DMS114 treated with DMSO at 0.1 percent for 48 hours (cell line): ENCODE measurements around the gene DTD1.

Source experiments
- DNase-seq: peaks from one replicate; lab custom pipeline; 2025; ENCODE audit not compliant: unreplicated experiment; lab: John Stamatoyannopoulos, UW

DTD1 gene

DNA sequence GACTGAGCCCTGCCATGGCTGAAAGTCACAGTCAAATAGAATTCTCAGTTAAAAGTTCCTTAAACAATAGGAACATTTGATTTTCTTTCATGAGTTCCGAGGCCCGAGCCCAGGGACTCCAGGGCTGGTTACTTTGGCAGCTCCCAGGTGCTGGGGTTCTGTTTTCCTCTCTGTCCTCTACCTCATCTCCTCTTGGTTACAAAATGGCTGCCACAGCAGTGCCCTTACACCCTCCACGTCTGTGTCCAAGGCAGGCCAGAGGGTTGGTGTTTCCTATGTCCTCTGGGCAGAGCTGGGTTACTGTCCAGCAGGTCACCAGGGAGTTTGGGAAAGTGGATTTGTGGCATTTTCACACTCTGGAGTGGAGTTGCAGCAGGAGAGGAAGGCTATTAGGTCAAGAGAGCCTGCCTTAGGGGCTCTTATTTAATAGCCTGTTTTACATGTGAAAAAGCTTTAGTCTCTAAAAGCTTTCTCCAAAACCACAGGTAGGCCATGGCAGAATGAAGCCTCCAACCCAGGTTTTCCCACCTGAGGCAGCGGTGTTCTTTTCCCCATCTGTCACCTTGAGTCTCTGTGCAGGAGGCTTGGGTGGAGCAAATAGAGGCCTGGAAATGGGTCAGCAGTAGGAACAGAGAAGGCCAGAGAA lies 111.0 kb downstream of the DTD1 start:
- no peak for DNase-seq

DNA sequence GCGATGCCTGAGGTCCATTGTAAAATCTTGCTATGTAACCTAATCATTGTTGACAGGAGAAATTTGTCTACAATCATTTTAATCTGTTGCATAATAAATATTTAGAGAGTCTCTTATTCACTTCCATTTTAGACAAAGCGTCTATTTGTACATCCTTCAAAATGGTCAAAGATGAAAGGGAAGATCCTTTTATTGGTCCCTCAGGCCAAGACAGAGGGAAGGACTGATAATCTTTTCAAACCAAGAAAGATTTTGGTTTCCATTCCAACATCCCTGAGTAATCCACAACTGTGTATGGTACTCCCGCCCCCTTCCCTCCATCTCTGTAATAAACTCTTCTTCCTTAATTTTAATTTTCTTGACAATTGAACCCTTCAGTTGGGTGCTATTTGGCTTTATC lies 114.1 kb downstream of the DTD1 start:
- no peak for DNase-seq

DNA sequence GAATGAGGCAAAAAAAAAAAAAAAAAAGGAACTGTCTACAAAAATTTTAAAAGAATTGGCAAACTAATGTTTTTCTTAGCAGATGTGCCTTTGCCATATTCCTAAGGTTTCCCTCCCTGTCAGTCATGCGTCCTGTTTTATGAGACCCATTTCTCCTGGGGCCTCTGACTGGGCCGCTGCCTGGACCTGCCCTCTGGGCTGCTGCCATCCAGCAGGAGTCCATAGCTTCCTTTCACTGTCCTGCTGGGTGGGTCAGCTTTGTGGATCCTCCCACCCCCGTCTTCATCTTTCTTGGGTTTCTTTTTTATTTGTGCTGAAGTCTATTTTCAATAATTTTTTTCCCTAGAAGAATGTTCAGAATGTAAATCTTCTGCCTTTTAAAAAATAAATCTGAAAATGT lies 114.9 kb downstream of the DTD1 start:
- DNase-seq, result no peak

DNA sequence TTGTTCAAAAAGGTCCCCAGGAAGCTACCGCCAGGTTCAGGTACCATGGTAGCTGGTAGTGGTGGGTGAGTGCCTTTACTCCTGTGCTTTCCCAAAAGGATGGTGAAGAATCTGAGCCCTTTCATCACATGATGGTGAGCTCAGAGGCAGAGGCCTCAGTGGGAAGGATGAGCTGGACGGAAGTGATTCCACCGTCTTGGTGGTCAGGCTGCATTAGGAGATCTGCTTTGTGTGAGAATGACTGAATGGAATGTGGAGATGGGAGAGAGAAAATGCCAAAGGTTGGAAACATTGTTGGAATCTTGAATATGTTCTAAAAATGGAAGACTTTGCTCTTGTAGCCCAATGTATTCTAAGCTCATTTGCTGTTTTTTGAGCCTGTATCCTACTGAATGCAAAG lies 117.6 kb downstream of the DTD1 start:
- DNase-seq, result no peak

DNA sequence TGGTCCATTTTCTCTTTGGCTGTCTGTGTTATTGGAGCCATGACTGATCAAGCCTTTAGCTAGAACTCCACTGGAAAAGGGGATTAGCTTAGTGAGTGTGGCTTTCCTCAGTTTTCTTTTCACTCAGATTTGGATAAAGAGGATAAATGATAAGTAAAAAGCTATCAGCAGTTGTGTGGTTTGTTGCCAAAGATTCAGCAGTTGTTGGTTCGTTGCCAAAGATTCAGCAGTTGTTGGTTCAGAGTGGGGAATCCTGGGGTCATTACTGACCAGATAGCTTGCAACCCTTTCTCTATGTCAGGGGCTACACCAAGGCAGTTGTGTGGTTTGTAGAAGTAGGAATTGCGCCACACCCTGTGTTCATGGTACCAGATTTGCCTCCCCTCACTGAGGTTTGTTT lies 118.1 kb downstream of the DTD1 start:
- no peak for DNase-seq

DNA sequence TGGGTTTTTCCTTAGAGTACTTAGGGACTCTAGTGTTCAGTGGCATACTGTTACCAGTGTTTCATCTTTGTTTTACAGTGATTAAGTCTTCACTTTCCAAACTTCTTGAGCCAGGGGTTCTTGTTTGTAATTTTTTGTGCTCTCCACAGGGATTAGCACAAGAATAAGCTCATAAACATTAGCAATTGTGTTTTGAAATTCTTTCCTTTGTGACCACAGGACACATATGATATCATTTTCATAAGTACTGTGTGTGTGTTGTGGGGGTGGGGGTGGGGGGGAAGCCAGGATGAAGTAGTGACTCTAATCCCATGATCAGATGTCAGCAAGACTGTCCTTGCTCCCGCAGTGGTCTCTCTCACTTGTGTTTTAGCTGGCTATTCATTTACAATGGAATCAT lies 124.3 kb downstream of the DTD1 start:
- DNase-seq, result no peak

DNA sequence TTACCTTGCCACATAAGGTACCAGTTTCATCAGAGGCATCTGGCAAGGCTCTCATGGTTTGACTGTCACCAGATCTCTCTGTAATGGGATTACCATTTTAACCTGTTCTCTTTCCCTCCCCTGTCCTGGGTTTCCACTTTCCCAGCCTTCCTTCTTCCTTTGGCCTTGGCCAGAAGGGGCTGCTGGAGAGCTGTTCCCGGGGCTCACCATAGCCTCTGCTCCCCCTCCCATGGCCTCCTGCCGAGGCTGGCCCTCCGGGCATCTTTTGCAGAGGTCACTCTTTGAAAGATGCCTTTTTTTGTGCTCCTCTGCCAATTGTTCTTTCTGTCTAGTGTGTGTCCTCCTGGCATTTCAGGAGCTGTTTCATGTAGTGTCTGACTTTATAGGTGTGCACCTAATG lies 125.0 kb downstream of the DTD1 start:
- no peak for DNase-seq

DNA sequence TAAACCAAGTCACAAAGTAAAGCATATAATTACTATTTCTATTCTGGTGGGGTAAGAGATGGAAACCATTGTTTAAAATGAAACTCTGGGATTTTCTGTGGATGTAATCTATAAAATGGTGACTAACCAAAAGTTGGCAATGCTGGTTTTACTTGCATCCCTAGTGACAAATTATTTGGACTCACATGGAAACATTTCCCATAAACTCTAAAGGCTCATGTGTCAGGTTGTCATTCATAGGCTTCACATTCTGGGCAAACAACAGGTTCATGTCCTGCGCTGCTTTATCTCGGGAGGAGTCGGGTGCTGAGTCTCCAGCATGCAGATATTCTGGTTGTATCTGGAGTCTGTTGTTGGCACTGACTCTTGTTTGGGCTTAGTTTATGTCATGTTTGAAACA lies 127.7 kb downstream of the DTD1 start:
- DNase-seq, result no peak

DNA sequence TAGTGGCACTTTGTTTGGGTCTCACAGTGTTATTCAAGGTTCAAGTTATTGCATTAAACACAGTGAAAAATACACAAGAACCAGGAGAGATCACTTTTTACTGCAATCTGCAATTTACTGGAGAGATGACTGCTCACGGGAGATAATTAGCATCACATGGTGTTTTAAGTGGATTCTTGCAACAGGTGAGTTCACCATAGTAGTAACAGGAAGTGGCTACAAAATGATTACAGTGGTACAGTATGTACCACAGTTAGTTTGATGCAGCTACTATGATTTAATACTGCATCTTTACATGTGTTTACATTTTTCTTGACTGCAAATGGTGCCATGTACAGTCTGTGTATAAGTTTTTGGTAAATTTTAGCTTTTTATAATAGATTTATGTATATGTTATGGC lies 129.2 kb downstream of the DTD1 start:
- no peak for DNase-seq

DNA sequence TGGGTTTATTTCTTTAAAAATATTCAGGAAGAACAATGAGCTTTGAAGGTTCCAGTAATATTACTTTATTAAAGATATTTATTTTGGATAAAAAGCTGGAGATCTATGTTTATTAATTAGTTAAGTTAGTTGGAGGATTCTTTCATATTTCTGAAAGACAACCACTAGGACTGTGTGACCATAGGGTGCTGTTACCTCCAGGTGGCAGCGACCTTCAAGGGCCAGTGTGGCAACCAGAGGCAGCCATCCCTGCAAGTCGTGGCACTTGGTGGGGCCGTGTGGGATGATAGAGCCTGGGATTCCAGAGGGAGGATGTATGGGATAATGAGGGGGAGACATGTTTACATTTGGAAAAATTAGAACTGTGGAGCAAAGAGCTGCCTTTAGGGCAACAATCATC lies 130.3 kb downstream of the DTD1 start:
- DNase-seq, result no peak

DNA sequence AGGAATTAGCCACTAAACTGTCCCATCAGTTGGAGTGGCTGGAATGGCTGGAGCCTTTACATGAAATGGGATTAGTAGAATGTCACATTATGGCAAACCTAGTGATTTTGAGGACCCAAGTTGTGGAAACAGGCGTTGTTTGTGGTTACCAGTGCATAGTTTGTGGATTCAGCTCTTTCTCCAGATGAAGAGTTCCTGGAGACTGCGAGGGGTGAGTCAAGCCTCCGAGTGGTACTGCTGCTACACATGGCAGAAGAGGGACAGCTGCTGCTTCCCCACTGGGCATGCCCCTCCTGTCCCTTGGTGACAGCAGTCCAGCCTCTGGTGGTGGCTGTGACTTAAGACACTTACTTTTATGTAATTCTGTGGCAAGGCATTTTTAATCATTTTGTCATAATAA lies 131.6 kb downstream of the DTD1 start:
- no peak for DNase-seq

DNA sequence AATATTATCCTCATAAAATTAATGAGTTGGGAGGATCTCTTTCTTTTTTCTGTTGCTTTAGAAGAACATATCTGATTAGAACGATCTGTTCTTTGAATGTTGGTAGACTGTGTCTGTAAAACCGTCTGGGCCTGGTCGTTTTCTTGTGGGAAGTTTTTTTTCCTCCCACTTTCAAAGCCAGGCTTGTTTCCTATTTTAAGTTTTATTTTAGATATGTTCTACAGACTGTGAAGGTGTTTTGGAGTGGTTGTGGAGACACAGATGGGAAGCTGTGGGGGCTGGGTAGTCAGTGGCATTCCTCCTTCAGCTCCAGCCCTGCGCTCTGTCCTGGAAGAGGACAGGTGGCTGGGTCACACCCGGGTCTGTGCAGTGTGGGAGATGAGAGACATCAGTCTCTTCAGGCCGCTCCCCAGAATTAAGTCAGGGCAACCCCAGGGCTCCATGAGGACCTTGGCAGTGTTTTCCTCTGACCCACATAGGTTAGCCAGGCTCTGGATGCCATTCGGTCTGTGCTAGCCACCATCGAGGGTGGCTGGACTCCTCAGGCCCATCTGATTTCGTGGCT lies 133.8 kb downstream of the DTD1 start:
- no peak for DNase-seq

DNA sequence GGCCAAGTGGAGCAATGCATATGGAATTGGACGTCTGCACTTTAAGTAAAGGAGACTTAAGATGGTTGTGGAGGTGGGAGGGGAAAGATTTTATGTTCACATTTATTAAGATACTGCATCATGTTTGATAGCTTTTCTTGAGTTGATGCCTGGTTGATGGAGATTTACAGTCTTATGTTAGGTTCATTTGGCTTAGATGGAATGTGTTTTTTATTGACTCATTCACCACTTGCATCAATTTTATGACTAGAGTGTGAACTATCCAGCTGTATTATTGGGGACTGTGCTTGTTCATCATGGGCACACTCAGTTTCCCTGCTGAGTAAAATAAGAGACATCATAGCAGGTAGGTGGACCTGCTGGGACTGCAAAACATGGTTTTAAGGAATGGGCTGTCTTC lies 134.5 kb downstream of the DTD1 start:
- DNase-seq, result no peak

DNA sequence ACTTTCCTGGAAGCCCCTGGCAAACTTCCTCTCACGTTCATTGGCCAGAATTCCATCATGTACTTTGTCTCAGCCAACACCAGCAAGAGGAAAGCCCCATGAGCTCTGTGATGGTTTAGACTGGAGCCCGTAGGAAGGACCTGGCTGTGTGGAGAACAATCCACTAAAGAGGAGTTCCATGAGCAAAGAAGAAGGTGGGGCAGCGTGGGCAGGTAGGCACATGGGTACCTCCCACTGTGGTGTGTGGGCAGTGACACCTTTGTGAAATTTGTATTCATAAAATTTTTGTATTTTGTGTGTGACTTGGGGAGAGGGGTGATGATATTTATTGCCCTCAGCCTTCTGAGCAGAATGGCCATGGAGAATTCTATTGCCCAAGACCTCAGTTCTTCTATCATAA lies 136.2 kb downstream of the DTD1 start:
- DNase-seq, result no peak

DNA sequence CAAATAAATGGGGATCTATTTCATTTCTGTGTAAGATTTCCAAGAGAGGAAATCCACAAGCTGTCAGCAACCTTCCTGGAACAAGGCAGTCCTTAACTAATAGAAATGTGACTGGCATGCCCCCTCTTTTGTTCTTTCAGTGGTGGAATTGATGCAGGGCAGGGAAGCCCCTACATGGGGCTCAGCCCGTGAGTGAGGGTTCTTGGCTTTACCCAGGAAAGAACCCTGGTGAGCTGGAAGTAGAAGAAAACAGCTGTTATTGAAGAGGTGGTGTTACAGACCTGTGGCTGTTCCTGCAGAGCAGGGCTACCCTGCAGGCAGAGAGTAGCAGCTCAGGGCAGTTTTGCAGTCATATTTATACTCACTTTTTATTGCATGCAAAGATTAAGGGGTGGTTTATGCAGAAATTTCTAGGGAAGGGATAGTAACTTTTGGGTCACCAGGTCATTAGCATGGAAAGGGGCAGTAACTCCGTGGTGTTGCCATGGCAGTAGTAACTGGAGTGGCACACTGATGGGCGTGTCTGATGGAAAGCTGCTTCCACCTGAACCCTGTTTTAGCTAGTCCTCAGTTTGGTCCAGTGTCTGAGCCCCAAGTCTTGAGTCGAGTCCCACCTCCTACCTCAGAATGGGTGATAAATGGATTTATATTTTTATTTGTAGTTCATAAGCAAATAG lies 137.1 kb downstream of the DTD1 start:
- DNase-seq, result no peak

DNA sequence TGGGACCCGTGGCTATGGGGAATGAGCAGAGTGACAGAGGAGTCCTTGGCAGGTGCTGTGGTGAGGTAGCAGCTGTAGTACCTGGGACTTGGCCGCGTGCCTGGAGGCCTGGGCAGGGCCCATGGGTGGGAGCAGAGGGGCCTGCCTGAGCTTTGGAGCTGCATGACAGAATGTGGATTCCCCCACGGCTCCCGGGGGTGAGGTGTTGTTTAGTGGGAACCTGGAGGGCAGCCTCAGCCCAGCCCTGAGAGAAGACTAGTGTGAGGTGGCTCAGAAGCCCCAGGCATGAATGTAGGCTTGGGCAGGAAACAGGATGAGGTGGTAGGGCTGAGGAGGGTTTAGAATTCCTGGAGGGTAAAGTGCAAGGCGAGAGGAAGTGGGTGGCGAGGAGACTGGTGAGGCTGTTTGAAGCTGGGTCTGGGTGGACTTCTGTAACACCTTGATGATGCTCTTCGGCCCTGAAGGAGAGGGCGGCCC lies 139.2 kb downstream of the DTD1 start:
- DNase-seq, result no peak

DNA sequence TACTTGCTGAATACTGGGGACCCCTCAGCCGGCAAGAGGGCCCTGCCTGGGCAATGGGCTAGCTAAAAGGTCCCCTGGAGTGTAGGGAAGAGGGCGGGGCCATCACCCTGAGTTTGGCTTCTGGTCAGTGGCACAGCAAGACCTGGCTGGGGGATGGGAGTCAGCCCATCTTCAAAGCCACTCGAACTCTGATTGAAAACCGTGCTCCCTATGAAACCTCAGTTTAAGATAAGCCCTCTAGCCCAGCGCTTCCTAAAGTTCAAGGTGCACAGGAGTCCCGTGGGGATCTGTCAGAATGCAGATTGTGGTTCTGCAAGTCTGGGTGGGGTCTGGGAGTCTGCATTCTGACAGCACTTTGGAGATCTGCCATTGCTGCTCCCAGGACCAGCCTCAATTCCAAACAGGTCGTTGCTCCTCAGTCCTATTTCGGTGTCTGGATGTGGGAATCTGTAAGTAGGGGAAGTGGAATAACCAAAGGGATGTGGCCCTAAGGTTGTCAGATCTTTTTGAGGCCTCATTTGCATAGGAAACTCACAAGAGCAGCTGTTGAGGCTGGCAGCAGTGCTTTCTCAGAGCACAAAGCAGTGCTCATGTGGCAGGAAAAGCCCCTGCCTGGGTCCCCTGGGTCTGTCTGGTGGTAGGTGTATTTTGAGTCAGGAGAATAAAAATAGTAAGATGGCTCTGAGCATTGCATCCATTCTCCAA lies 140.5 kb downstream of the DTD1 start:
- no peak for DNase-seq

DNA sequence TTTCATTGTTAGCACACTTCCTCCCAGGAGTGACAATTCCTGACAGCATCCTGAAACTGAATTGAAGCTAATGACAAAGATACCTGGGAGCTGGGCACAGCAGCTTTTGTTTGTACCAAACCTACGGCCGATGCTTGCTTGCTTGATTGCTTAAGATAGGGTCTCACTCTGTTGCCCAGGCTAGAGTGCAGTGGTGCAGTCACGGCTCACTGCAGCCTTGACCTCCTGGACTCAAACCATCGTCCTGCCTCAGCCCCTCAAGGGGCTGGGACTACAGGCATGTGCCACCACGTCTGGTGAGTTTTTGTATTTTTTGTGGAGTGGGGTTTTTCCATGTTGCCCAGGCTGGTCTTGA lies 141.0 kb downstream of the DTD1 start:
- no peak for DNase-seq

DNA sequence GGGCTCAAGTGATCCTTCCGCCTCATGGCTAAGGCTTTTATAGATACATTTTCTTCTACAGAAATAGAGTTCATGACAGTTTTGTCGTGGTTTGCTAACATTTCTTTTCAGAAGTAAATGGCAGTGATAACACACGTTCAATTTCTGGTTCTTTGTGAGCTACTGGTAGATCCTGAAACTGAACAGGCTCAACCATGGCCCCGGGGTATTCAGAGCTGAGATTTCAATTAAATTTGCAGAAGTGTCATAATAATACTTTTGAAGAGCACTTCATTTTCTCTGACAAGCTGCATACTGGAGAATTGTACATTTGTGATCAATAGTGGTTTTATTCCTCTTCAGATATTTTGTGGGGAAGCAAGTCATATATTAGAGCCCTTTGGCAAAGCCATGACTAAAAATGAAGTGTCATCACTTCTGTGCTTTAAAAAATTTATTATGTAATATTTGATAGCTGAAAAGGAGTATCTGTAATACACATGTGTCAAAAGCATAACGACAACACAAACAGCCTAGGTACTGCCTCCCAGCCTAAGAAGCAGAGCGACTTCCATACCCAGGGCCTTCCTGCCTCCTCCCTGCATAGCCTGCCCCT lies 141.5 kb downstream of the DTD1 start:
- no peak for DNase-seq

DNA sequence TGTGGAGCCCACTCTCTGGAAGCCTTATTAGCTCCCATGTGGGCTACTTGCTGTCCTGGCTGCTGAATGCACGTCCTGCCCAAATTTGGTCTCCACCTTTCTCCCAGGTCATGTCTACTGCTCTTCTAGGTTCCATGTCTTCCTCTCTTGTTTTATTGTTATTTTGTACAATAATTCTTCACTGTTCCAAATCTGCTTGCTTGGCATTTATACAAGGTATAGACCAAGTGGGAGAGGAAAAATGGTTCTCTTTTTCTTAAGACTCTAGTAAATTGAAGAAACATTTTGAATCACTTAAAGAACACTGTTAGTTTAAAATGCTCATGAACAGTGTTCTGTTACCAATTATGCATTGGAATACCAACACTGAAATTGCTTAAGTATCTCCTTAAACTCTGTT lies 144.1 kb downstream of the DTD1 start:
- DNase-seq, result no peak

DNA sequence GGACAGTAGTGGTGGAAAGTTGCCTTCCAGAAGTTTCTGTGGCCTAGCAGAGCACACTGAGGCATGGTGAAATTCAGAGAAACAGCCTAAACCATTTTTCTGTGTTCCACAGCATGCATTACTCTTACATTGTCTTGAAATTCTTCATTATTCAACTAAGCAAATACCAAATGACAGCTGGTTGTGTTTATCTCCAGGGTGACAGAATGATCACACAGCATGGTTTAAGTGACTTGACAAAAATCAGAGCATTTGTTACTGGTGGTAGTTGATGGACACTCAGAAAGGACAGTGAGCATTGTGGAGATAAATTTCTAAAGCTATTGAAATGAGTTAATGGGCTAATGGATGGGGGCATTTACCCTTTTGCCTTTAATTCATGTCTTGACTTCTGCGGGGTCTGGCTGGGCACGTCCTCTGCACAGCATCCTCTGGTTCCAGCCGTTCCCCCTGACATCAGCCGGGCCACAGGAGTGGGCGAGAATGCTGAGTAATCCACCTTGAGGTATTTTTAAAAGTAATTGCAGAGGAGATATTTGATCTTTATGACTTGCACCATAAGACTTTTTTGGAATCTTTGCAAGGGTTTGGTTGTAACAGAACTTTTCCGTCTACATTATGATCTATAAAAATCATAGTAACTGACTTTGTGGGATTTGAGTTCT lies 146.8 kb downstream of the DTD1 start:
- DNase-seq, result no peak
